Endothelial cell (in vitro differentiated cells): Measurements from ENCODE around the gene ZNF224. TPM values are rescaled to one million over a fixed set of nuclear protein-coding genes. Genes with fewer than 3 reads are reported as not detected.
A peak's percentile ranks its signal among the peaks of the same experiment; 100 is the strongest.

Experiments used
- DNase-seq: peaks from one replicate; pipeline ENCODE4 v3.0.0; 2021; ENCODE audit warnings: low spot score
- H3K27ac Mint-ChIP-seq: one replicate; pipeline ENCODE4 v1.8.0; 2021; ENCODE audit warnings: mixed read lengths, inconsistent platforms; ENCODE audit not compliant: unreplicated experiment
- H3K27me3 Mint-ChIP-seq: one replicate; pipeline ENCODE4 v1.8.0; 2021; ENCODE audit warnings: mild to moderate bottlenecking, moderate library complexity, mixed read lengths, inconsistent platforms; ENCODE audit not compliant: unreplicated experiment
- H3K36me3 Mint-ChIP-seq: one replicate; pipeline ENCODE4 v1.8.0; 2021; ENCODE audit warnings: mild to moderate bottlenecking, low read depth, mixed read lengths, inconsistent platforms; ENCODE audit not compliant: unreplicated experiment
- H3K4me1 Mint-ChIP-seq: one replicate; pipeline ENCODE4 v1.8.0; 2021; ENCODE audit warnings: mild to moderate bottlenecking, mixed read lengths, inconsistent platforms; ENCODE audit not compliant: unreplicated experiment
- H3K4me3 Mint-ChIP-seq: one replicate; pipeline ENCODE4 v1.8.0; 2021; ENCODE audit warnings: mild to moderate bottlenecking, mixed read lengths, inconsistent platforms; ENCODE audit not compliant: unreplicated experiment
- H3K9me3 Mint-ChIP-seq: one replicate; pipeline ENCODE4 v1.8.0; 2021; ENCODE audit warnings: mixed read lengths, inconsistent platforms; ENCODE audit not compliant: unreplicated experiment
- total RNA-seq: library from RNA; stranded (reverse); fragmentation: NEBNext Ultra II Directional; extraction: Animal tissue kit (Norgen Biotek cat#: 25700); gene quantifications from one replicate; pipeline ENCODE4 v1.2.1, GENCODE V29; 2021; ENCODE audit not compliant: unreplicated experiment
- TF ChIP-seq, protein P1 (sequence below): fragments of 200-600 bp; sonication (generic); IDR thresholded peaks from one replicate; pipeline ENCODE4 v1.5.0; 2021; ENCODE audit warnings: antibody characterized with exemption; ENCODE audit not compliant: unreplicated experiment

ZNF224 gene
- total RNA-seq, 1 donor from 2014 or later, result 36.0 TPM

- H3K4me3 Mint-ChIP-seq, result peak overlapping the region; percentile 95
- TF ChIP-seq, protein P1, sequence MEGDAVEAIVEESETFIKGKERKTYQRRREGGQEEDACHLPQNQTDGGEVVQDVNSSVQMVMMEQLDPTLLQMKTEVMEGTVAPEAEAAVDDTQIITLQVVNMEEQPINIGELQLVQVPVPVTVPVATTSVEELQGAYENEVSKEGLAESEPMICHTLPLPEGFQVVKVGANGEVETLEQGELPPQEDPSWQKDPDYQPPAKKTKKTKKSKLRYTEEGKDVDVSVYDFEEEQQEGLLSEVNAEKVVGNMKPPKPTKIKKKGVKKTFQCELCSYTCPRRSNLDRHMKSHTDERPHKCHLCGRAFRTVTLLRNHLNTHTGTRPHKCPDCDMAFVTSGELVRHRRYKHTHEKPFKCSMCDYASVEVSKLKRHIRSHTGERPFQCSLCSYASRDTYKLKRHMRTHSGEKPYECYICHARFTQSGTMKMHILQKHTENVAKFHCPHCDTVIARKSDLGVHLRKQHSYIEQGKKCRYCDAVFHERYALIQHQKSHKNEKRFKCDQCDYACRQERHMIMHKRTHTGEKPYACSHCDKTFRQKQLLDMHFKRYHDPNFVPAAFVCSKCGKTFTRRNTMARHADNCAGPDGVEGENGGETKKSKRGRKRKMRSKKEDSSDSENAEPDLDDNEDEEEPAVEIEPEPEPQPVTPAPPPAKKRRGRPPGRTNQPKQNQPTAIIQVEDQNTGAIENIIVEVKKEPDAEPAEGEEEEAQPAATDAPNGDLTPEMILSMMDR, result no peak
- H3K36me3 Mint-ChIP-seq, result peaks cover 26% of the 10 kb centered on the region
- H3K9me3 Mint-ChIP-seq, result no peaks in the 10 kb centered on the region
- H3K27ac Mint-ChIP-seq, result no peak overlapping the region
- H3K27me3 Mint-ChIP-seq, result peaks cover 5% of the 10 kb centered on the region
- H3K4me1 Mint-ChIP-seq, result peaks cover 15% of the 10 kb centered on the region
- no peak for DNase-seq
These were observed 21.4 kb upstream of the ZNF224 start for GRCh38 chr19:44072543-44073401.

DNA sequence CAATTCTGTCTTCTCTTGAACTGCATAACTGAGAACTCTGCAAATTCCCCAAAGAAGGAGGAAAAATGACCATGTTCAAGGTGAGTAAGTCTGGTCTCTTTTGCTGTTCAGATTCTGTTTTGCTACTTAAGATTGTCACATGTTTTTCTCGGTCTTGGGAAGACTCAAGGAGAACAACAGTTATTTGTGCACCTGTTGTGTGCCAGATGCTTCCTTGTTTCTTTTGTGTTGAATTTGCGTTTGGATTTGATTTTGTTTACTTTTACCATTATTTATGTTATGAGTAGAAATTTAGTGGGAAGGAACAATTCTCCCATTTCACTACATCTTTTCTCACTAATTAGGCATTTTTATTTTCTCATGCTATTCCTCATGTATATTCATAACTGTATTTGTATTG, 17.8 kb upstream of the ZNF224 start:
- no peak overlapping the region for H3K27ac Mint-ChIP-seq
- no peaks in the 10 kb centered on the region for H3K27me3 Mint-ChIP-seq
- no peak for DNase-seq
- peaks cover 10% of the 10 kb centered on the region for H3K4me1 Mint-ChIP-seq
- TF ChIP-seq, protein P1, result no peak
- no peak overlapping the region for H3K4me3 Mint-ChIP-seq
- peaks cover 9% of the 10 kb centered on the region for H3K36me3 Mint-ChIP-seq
- H3K9me3 Mint-ChIP-seq, result no peaks in the 10 kb centered on the region

DNA sequence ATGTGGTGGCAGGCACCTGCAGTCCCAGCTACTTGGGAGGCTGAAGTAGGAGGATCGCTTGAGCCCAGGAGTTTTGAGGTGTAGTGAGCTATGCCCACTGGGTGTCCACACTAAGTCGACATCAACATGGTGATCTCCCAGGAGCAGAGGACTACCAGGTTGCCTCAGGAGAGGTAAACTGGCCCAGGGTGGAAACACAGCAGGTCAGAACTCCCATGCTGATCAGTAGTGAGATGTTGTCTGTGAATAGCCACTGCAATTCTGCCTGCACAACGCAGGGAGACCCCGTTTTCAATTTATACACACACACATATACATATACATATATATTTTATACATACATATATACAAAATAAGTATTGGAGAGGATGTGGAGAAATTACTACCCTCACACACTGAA, 2.1 kb upstream of the ZNF224 start:
- peaks cover 3% of the 10 kb centered on the region for H3K36me3 Mint-ChIP-seq
- H3K9me3 Mint-ChIP-seq, result no peaks in the 10 kb centered on the region
- TF ChIP-seq, protein P1, result no peak
- DNase-seq, result no peak
- H3K27ac Mint-ChIP-seq, result no peak overlapping the region
- peaks cover 5% of the 10 kb centered on the region for H3K4me1 Mint-ChIP-seq
- H3K27me3 Mint-ChIP-seq, result peaks cover 2% of the 10 kb centered on the region
- H3K4me3 Mint-ChIP-seq, result no peak overlapping the region

DNA sequence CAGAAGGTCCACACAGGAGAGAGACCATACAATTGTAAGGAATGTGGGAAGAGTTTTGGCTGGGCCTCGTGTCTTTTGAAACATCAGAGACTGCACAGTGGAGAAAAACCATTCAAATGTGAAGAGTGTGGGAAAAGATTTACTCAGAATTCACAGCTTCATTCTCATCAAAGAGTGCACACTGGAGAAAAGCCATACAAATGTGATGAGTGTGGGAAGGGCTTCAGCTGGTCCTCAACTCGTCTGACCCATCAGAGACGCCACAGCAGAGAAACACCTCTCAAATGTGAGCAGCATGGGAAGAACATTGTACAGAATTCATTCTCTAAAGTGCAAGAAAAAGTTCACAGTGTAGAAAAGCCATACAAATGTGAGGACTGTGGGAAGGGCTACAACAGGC, 13.6 kb downstream of the ZNF224 start:
- peaks cover 8% of the 10 kb centered on the region for H3K4me1 Mint-ChIP-seq
- no peaks in the 10 kb centered on the region for H3K27me3 Mint-ChIP-seq
- peaks cover 19% of the 10 kb centered on the region for H3K9me3 Mint-ChIP-seq
- peak overlapping the region; percentile 89 for H3K4me3 Mint-ChIP-seq
- H3K36me3 Mint-ChIP-seq, result peaks cover 61% of the 10 kb centered on the region
- DNase-seq, result no peak
- TF ChIP-seq, protein P1, result no peak
- no peak overlapping the region for H3K27ac Mint-ChIP-seq

- DNase-seq, result no peak
- Mint-ChIP-seq H3K36me3 (peaks cover 48% of the 10 kb centered on the region), H3K27ac (no peak overlapping the region), H3K27me3 (peaks cover 1% of the 10 kb centered on the region), H3K4me1 (peaks cover 10% of the 10 kb centered on the region), H3K9me3 (peaks cover 19% of the 10 kb centered on the region), H3K4me3 (no peak overlapping the region)
- TF ChIP-seq, protein P1, result no peak
These were observed 15.3 kb downstream of the ZNF224 start for GRCh38 chr19:44109458-44109857.
